PC-9 (cell line): ENCODE results near the gene RASAL2. TPM values are rescaled to one million over a fixed set of nuclear protein-coding genes. Genes with fewer than 3 reads are reported as not detected.

Experiments
- BruUV-seq: library from RNA; stranded (reverse); fragments of 400-500 nt; replicated peaks from 2 replicates; lab custom pipeline; 2021; lab: Mats Ljungman, UMichigan
- CTCF ChIA-PET: fragments of 300-600 bp; sonication (Branson Sonifier 250); formaldehyde crosslinking; loops from one replicate; lab custom pipeline; 2022; ENCODE audit warnings: antibody characterized with exemption; lab: Charles Lee
- POLR2A ChIA-PET: fragments of 300-600 bp; sonication (Branson Sonifier 250); formaldehyde crosslinking; loops from one replicate; lab custom pipeline; 2022; ENCODE audit warnings: antibody characterized with exemption; ENCODE audit not compliant: unreplicated experiment; lab: Charles Lee
- DNase-seq, 2 experiments: peaks; one replicate each; pipeline versions ENCODE4 v3.0.0 to v3.0.0-alpha.2; 2015 to 2022; ENCODE audit warnings: mixed read lengths in 1 of 2
- H2AFZ ChIP-seq: fragments of 200-600 bp; sonication (generic); 2 replicates; pipeline ENCODE4 v1.8.1; 2017; ENCODE audit warnings: antibody characterized with exemption
- H3F3A ChIP-seq: fragments of 200-600 bp; sonication (generic); 2 replicates; pipeline ENCODE4 v1.8.1; 2017; ENCODE audit warnings: antibody characterized with exemption, mild to moderate bottlenecking, low read depth; ENCODE audit not compliant: insufficient read depth
- H3K27ac ChIP-seq: fragments of 200-600 bp; sonication (generic); 2 replicates; pipeline ENCODE4 v1.6.1; 2016; ENCODE audit warnings: mixed run types
- H3K27me3 ChIP-seq: fragments of 200-600 bp; sonication (generic); 2 replicates; pipeline ENCODE4 v1.6.1; 2016; ENCODE audit warnings: low read depth, mixed run types; ENCODE audit not compliant: insufficient read depth
- H3K36me3 ChIP-seq: fragments of 200-600 bp; sonication (generic); 2 replicates; pipeline ENCODE4 v1.6.1; 2016; ENCODE audit warnings: low read depth, mixed run types
- H3K4me1 ChIP-seq: fragments of 200-600 bp; sonication (generic); replicated peaks from 2 replicates; pipeline ENCODE4 v1.6.1; 2016; ENCODE audit warnings: mixed run types; ENCODE audit not compliant: insufficient read depth
- H3K4me2 ChIP-seq: fragments of 200-600 bp; sonication (generic); 2 replicates; pipeline ENCODE4 v1.6.1; 2017; ENCODE audit warnings: mixed run types
- H3K4me3 ChIP-seq: fragments of 200-600 bp; sonication (generic); 2 replicates; pipeline ENCODE4 v1.6.1; 2016; ENCODE audit warnings: mixed run types
- H3K79me2 ChIP-seq: fragments of 200-600 bp; sonication (generic); 2 replicates; pipeline ENCODE4 v1.6.1; 2017; ENCODE audit warnings: low read depth, mixed run types
- H3K9me2 ChIP-seq: fragments of 200-600 bp; sonication (generic); 2 replicates; pipeline ENCODE4 v1.8.1; 2017; ENCODE audit warnings: mild to moderate bottlenecking; ENCODE audit not compliant: insufficient read depth
- H3K9me3 ChIP-seq: fragments of 200-600 bp; sonication (generic); 2 replicates; pipeline ENCODE4 v1.8.1; 2016; ENCODE audit warnings: low read depth; ENCODE audit not compliant: insufficient read depth
- H4K20me1 ChIP-seq: fragments of 200-600 bp; sonication (generic); 2 replicates; pipeline ENCODE4 v1.8.1; 2017; ENCODE audit not compliant: insufficient read depth
- CTCF ChIP-seq: fragments of 200-600 bp; sonication (generic); conservative IDR thresholded peaks from 2 replicates; pipeline ENCODE4 v1.6.1; 2017; ENCODE audit warnings: mixed run types, antibody characterized with exemption, mild to moderate bottlenecking, moderate library complexity
- EZH2 ChIP-seq: fragments of 200-600 bp; sonication (generic); IDR thresholded peaks from 2 replicates; pipeline ENCODE4 v1.8.0; 2017; ENCODE audit warnings: antibody characterized with exemption, low read depth
- intact Hi-C: fragments of 100-400 bp; cut with micrococcal nuclease; formaldehyde crosslinking; loops from one replicate; pipeline ENCODE4 v1.10.0; 2022; ENCODE audit not compliant: unreplicated experiment
- total RNA-seq: library from RNA; stranded (reverse); gene quantifications from 2 replicates; pipeline ENCODE4 v1.2.3, GENCODE V29; 2021

The RASAL2 gene
- total RNA-seq, 1 experiment from 2014 or later = 54.1 TPM

DNA sequence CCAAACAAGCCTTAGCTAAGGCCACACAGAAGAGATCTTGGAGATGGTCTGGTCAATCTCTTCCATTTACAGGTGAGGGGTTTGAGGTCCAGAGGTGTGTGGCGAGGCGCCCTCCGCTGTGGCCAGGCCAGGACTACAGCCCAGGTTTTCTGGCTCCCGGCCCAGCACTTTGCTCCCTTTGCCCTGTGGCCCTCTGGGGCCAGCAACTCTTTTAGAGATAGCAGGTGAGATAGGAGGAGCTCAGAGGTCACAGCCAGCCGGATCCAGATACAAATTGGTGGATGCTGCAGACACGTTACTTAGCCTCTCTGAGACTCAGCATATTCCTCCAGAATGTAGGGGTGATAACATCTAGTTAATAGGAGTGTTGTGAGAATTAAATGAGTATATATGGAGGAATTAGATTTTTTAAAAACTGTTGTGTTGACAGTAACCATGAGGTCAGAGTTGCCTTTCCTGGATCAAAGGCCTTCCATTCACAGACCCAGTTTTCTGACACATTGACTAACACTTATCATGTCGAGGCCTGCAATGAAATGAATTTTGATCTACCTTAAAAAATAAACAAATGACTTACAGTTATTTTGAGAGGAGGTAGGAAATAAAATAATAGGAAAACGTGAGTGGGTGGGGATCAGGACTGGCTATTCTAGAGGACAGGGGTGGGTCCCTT lies 435.6 kb downstream of the RASAL2 start:
- Histone ChIP-seq H3K27me3 (no peaks in the 10 kb centered on the region), H3K36me3 (no peaks in the 10 kb centered on the region), H3K27ac (peak overlapping the region; percentile 45), H3F3A (peaks cover 26% of the 10 kb centered on the region), H2AFZ (no peak overlapping the region), H3K79me2 (no peaks in the 10 kb centered on the region), H3K9me3 (no peaks in the 10 kb centered on the region), H3K4me2 (peak overlapping the region; percentile 27), H3K4me3 (no peak overlapping the region), H3K9me2 (no peaks in the 10 kb centered on the region), H3K4me1 (peaks cover 39% of the 10 kb centered on the region), H4K20me1 (no peaks in the 10 kb centered on the region)
- TF ChIP-seq EZH2 (no peak), CTCF (no peak)
- ChIA-PET CTCF (interaction anchor here (0.6 to 1.9 kb wide), 3 partner anchors 230 to 493 kb away, joined by 4 to 7 read pairs (median 5); no protein-coding TSS in a partner anchor), POLR2A (no interaction called here)
- no TSS peak for BruUV-seq
- intact Hi-C loops = loop anchor here (1.0 to 10.0 kb wide), 8 partner anchors 405 to 1285 kb away; partner anchors contain the start of gene TDRD5
- DNase-seq = no peak

- H3K9me2 ChIP-seq = no peaks in the 10 kb centered on the region
- H3F3A ChIP-seq = peaks cover 26% of the 10 kb centered on the region
- POLR2A ChIA-PET = no interaction called here
- H3K36me3 ChIP-seq = no peaks in the 10 kb centered on the region
- H3K27ac ChIP-seq = peak overlapping the region; percentile 56
- peak overlapping the region; percentile 60 for H3K4me2 ChIP-seq
- DNase-seq = peak; percentile 91 to 96
- H2AFZ ChIP-seq = no peak overlapping the region
- TF ChIP-seq CTCF = no peak
- no peak for TF ChIP-seq EZH2
- no peaks in the 10 kb centered on the region for H4K20me1 ChIP-seq
- no TSS peak for BruUV-seq
- H3K27me3 ChIP-seq = no peaks in the 10 kb centered on the region
- CTCF ChIA-PET = interaction anchor here (0.6 to 1.9 kb wide), 4 partner anchors 229 to 494 kb away, joined by 3 to 7 read pairs (median 4); no protein-coding TSS in a partner anchor
- H3K4me1 ChIP-seq = peaks cover 39% of the 10 kb centered on the region
- H3K4me3 ChIP-seq = no peak overlapping the region
- intact Hi-C loops = loop anchor here (1.0 to 10.0 kb wide), 8 partner anchors 405 to 1285 kb away; partner anchors contain the start of gene TDRD5
- H3K9me3 ChIP-seq = no peaks in the 10 kb centered on the region
- no peaks in the 10 kb centered on the region for H3K79me2 ChIP-seq
Measured at GRCh38 chr1:178530037-178530402, 436.1 kb downstream of the RASAL2 start.

- H3F3A ChIP-seq = peaks cover 27% of the 10 kb centered on the region
- TF ChIP-seq EZH2 = no peak
- no peak for TF ChIP-seq CTCF
- intact Hi-C loops = loop anchor here (1.0 to 10.0 kb wide), 8 partner anchors 406 to 1284 kb away; partner anchors contain the start of gene TDRD5
- no peaks in the 10 kb centered on the region for H3K36me3 ChIP-seq
- peak; percentile 45 to 61 for DNase-seq
- H3K27me3 ChIP-seq = no peaks in the 10 kb centered on the region
- no peaks in the 10 kb centered on the region for H3K79me2 ChIP-seq
- H3K4me2 ChIP-seq = peak overlapping the region; percentile 60
- H3K27ac ChIP-seq = peak overlapping the region; percentile 56
- H3K9me2 ChIP-seq = no peaks in the 10 kb centered on the region
- H2AFZ ChIP-seq = no peak overlapping the region
- ChIA-PET POLR2A (no interaction called here), CTCF (interaction anchor here (1.1 to 1.9 kb wide), 2 partner anchors 230 to 473 kb away, joined by 3 to 5 read pairs; no protein-coding TSS in a partner anchor)
- no TSS peak for BruUV-seq
- H4K20me1 ChIP-seq = no peaks in the 10 kb centered on the region
- H3K4me3 ChIP-seq = no peak overlapping the region
- H3K4me1 ChIP-seq = peaks cover 39% of the 10 kb centered on the region
- no peaks in the 10 kb centered on the region for H3K9me3 ChIP-seq
Measured at GRCh38 chr1:178530502-178530901, 436.6 kb downstream of the RASAL2 start.
